Spleen (tissue), 7 donors: Measurements from ENCODE around the gene ZNF79.

Source experiments
- CTCF ChIP-seq, 11 experiments: fragments of 200-600 bp in 7 of 11; fragments of 450-650 bp in 4 of 11; sonication (generic) in 4 of 11; IDR thresholded peaks in 8 of 11; conservative IDR thresholded peaks in 3 of 11; 1 replicate in 7 of 11; 2 replicates in 4 of 11; pipeline versions ENCODE4 v1.4.0 to v1.8.0; 2016 to 2021; ENCODE audit warnings: antibody characterized with exemption in 11 of 11, inconsistent platforms in 4 of 11, mild to moderate bottlenecking in 1 of 11
- POLR2A ChIP-seq, 3 donors: fragments of 450-650 bp; IDR thresholded peaks; one replicate each; pipeline ENCODE4 v1.5.1; 2017; ENCODE audit warnings: antibody characterized with exemption in 3 of 3, mild to moderate bottlenecking in 1 of 3
- donor health status: DM: no; HTN: no; CAD: no; lungs with moderate emphysema.
- donor health status: DM: no; HTN: no; CAD: no.
- donor health status: DM: no; HTN: no; CAD: no.

GRCh38 chr9:127393645-127394044 is 30.5 kb upstream of the ZNF79 start:
- no peak for TF ChIP-seq CTCF (IDR thresholded peaks at IDR 0.05 in 8 of 11, conservative IDR thresholded peaks at IDR 0.05 in 3 of 11)
- TF ChIP-seq POLR2A (IDR thresholded peaks at IDR 0.05) = no peak
